GM18873 (cell line): ENCODE data around the gene MYL6B.

ENCODE experiments used
- ATAC-seq: cut with Tn5 transposase; IDR thresholded peaks from one replicate; pipeline ENCODE4 v1.9.1; 2021; ENCODE audit warnings: mild to moderate bottlenecking, moderate library complexity, moderate number of reproducible peaks; ENCODE audit not compliant: unreplicated experiment, low FRiP score

Gene MYL6B

GRCh38 chr12:56204275-56204674, 51.9 kb downstream of the MYL6B start:
- no peak for ATAC-seq

- ATAC-seq = no peak
Observed at GRCh38 chr12:56205445-56205844, 53.1 kb downstream of the MYL6B start.

GRCh38 chr12:56206452-56207166, 54.2 kb downstream of the MYL6B start:
- ATAC-seq = no peak
